MM.1S (cell line): Measurements from ENCODE around the gene SERPINA6.

ENCODE experiments used
- EZH2phosphoT487 ChIP-seq: fragments of 300-600 bp; sonication (generic); IDR thresholded peaks from 2 replicates; pipeline ENCODE4 v1.6.1; 2018; ENCODE audit warnings: antibody characterized with exemption, low read length
- TF ChIP-seq, protein P1 (sequence below): fragments of 300-600 bp; sonication (generic); IDR thresholded peaks from 2 replicates; pipeline ENCODE4 v1.5.1; 2016; ENCODE audit warnings: antibody characterized with exemption, low read length, mixed read lengths

- no peak for TF ChIP-seq EZH2phosphoT487
- TF ChIP-seq, protein P1, sequence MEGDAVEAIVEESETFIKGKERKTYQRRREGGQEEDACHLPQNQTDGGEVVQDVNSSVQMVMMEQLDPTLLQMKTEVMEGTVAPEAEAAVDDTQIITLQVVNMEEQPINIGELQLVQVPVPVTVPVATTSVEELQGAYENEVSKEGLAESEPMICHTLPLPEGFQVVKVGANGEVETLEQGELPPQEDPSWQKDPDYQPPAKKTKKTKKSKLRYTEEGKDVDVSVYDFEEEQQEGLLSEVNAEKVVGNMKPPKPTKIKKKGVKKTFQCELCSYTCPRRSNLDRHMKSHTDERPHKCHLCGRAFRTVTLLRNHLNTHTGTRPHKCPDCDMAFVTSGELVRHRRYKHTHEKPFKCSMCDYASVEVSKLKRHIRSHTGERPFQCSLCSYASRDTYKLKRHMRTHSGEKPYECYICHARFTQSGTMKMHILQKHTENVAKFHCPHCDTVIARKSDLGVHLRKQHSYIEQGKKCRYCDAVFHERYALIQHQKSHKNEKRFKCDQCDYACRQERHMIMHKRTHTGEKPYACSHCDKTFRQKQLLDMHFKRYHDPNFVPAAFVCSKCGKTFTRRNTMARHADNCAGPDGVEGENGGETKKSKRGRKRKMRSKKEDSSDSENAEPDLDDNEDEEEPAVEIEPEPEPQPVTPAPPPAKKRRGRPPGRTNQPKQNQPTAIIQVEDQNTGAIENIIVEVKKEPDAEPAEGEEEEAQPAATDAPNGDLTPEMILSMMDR = no peak
These were observed 32.9 kb downstream of the SERPINA6 start for GRCh38 chr14:94290197-94290596.
